COR-L47 (cell line): Measurements from ENCODE around the gene BEST1.
"Not testable (repeated sequence)": the region's sequence is repeated elsewhere in the genome, so short reads cannot be mapped to it uniquely, and the experiment has no call there.

Experiments
- DNase-seq: peaks from one replicate; lab custom pipeline; 2025; lab: John Stamatoyannopoulos, UW

Gene BEST1

DNA sequence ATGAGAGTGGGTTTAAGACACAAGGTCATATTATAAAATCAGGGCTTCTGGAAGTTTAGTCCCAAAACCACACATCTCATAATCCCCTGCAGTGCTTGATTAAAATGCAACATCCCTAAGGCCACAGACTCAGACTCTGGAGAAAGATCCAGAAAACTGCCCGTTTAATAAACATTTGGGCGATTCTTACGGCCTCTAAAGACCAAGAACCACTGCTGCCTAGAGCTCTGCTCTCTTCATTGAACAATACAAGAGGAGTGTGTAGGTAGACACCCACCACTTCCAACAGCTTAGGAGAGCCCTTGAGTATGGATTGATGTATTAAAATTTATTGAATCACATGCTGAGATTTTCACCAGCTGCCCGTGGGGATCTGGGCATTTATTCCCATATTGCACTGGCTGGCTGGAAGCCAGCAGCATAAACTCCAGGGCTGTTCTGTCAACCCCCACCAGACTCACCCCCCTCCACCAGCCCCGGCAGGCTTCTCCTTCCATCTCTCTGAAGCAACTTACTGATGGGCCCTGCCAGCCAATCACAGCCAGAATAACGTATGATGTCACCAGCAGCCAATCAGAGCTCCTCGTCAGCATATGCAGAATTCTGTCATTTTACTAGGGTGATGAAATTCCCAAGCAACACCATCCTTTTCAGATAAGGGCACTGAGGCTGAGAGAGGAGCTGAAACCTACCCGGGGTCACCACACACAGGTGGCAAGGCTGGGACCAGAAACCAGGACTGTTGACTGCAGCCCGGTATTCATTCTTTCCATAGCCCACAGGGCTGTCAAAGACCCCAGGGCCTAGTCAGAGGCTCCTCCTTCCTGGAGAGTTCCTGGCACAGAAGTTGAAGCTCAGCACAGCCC is 749 bp upstream of the BEST1 start:
- DNase-seq, result peak; percentile 75

GRCh38 chr11:61951484-61952135 is 1.5 kb downstream of the BEST1 start:
- no peak for DNase-seq

DNA sequence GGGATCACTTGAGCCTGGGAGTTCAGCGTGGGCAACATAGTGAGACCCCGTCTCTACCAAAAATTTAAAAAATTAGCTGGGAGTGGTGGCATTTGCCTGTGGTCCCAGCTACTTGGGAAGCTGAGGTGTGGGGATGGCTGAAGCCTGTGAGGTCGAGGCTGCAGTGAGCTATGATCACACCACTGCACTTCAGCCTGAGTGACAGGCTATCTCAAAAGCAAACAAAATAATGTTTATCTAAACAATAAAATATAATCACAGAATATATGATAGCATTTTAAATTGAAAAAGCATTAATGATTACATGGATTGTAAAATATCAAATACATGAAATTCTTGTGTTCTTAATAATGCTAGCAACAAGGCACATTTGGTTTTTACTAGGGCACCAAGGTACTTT is 2.7 kb downstream of the BEST1 start:
- no peak for DNase-seq

- not testable (repeated sequence) for DNase-seq
Observed at GRCh38 chr11:61953632-61954031, 3.5 kb downstream of the BEST1 start.

DNA sequence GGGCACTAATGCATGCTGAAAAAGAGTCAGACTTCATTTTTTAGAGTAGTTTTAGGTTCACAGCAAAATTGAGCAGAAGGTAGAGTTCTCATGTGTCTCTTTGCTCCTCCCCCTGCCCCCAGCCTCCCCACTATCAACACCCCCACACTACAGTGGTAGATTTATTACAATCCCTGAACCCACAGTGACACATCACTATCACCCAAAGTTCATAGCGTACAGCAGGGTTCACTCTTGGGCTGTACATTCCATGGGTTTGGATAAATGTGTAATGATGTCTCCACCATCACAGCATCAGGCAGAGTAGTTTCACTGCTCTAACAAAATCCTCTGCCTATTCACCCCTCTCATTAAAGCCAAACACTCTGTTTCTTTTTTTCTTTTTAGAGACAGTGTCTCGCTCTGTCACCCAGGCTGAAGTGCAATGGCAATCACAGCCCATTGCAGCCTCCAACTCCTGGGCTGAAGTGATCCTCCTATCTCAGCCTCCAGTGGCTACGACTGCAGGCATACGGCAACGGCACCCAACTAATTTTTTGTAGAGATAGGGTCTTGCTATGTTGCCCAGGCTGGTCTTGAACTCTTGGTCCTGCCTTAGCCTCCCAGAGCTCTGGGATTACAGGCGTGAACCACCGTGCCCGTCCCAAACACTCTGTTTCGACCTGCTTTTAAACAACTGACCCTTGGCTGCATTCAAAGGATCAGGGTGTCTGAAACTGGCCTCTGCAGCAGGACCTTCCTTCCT is 4.1 kb downstream of the BEST1 start:
- no peak for DNase-seq

DNA sequence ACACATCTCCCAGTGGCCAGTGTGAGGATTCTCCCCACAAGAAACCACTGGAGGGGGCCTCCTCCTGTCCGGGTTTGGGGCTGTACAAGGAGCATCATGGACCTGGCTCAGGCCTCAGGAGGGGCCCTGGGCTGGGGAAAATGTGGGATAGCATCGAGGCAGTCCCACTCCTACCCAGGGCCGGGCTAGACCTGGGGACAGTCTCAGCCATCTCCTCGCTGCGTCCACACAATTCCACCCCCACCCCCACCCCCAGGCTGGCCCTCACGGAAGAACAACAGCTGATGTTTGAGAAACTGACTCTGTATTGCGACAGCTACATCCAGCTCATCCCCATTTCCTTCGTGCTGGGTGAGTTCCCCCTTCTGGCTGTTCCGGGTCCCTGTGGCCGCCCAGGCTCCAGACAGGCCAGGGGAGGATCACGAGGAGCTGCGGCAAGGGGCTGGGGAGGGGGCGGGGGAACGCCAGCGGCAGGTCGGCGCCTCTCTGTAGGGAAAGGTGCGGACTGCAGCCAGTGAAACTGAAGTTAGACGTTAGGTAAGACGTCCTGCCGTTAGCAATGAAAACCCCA is 4.8 kb downstream of the BEST1 start:
- DNase-seq, result peak; percentile 15

GRCh38 chr11:61955422-61956135 is 5.4 kb downstream of the BEST1 start:
- DNase-seq, result peak; percentile 58

GRCh38 chr11:61956191-61957020 is 6.3 kb downstream of the BEST1 start:
- DNase-seq, result no peak

GRCh38 chr11:61957021-61957770 is 7.0 kb downstream of the BEST1 start:
- no peak for DNase-seq

GRCh38 chr11:61958590-61958989 is 8.4 kb downstream of the BEST1 start:
- DNase-seq, result no peak

- no peak for DNase-seq
Observed at GRCh38 chr11:61959114-61959513, 9.0 kb downstream of the BEST1 start.

- DNase-seq, result no peak
Observed at GRCh38 chr11:61959678-61960077, 9.5 kb downstream of the BEST1 start.

GRCh38 chr11:61960532-61960931 is 10.4 kb downstream of the BEST1 start:
- DNase-seq, result no peak

GRCh38 chr11:61961570-61962212 is 11.5 kb downstream of the BEST1 start:
- no peak for DNase-seq

- no peak for DNase-seq
Observed at GRCh38 chr11:61962213-61963015, 12.3 kb downstream of the BEST1 start.

DNA sequence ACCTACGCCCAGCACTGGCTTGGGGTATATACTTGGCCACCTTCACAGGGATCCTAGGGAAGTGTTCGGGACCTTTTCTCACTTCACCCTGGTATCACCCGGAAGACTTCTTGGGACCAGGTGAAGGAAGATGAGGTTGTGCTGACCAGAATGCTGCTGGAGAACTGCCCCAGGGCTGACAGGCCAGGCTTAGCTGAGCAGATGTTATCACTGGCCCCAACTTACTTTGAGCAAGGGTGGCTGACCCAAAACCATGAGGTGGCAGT is 12.8 kb downstream of the BEST1 start:
- no peak for DNase-seq

- no peak for DNase-seq
Observed at GRCh38 chr11:61963282-61964057, 13.3 kb downstream of the BEST1 start.

GRCh38 chr11:61964058-61964665 is 14.0 kb downstream of the BEST1 start:
- DNase-seq, result no peak
